SJSA1 (cell line): ENCODE measurements around the gene RASEF. TPM values are rescaled to one million over a fixed set of nuclear protein-coding genes. Genes with fewer than 3 reads are reported as not detected.
"Not testable (repeated sequence)": the region's sequence is repeated elsewhere in the genome, so short reads cannot be mapped to it uniquely, and the experiment has no call there.

ENCODE experiments used
- DNase-seq, 2 experiments: peaks; one replicate each; pipeline ENCODE4 v3.0.0-alpha.2; 2015 to 2020; ENCODE audit warnings: low spot score in 2 of 2, low read depth in 1 of 2
- H3K27ac ChIP-seq: fragments of 250-450 bp; sonication (Bioruptor Pico); 2 replicates; pipeline ENCODE4 v1.5.1; 2020; ENCODE audit warnings: mild to moderate bottlenecking, moderate library complexity
- H3K27me3 ChIP-seq: fragments of 250-450 bp; sonication (Bioruptor Pico); replicated peaks from 2 replicates; pipeline ENCODE4 v1.5.1; 2020; ENCODE audit warnings: mild to moderate bottlenecking, moderate library complexity
- H3K36me3 ChIP-seq: fragments of 250-450 bp; sonication (Bioruptor Pico); 2 replicates; pipeline ENCODE4 v1.5.1; 2020; ENCODE audit warnings: mild to moderate bottlenecking
- H3K4me1 ChIP-seq: fragments of 250-450 bp; sonication (Bioruptor Pico); replicated peaks from 2 replicates; pipeline ENCODE4 v1.6.1; 2021; ENCODE audit warnings: mild to moderate bottlenecking
- H3K4me3 ChIP-seq: fragments of 250-450 bp; sonication (Bioruptor Pico); 2 replicates; pipeline ENCODE4 v1.5.1; 2020; ENCODE audit warnings: mild to moderate bottlenecking
- H3K9me3 ChIP-seq: fragments of 250-450 bp; sonication (Bioruptor Pico); replicated peaks from 2 replicates; pipeline ENCODE4 v1.5.1; 2020; ENCODE audit warnings: mild to moderate bottlenecking
- total RNA-seq: library from RNA; depleted of rRNA; stranded (reverse); fragments of >200 nt; shearing (Covaris generic); gene quantifications from 2 replicates; pipeline ENCODE4 v1.2.3, GENCODE V29; 2014

Gene RASEF
- total RNA-seq, 1 experiment from 2014 or later: 0.16 TPM

DNA sequence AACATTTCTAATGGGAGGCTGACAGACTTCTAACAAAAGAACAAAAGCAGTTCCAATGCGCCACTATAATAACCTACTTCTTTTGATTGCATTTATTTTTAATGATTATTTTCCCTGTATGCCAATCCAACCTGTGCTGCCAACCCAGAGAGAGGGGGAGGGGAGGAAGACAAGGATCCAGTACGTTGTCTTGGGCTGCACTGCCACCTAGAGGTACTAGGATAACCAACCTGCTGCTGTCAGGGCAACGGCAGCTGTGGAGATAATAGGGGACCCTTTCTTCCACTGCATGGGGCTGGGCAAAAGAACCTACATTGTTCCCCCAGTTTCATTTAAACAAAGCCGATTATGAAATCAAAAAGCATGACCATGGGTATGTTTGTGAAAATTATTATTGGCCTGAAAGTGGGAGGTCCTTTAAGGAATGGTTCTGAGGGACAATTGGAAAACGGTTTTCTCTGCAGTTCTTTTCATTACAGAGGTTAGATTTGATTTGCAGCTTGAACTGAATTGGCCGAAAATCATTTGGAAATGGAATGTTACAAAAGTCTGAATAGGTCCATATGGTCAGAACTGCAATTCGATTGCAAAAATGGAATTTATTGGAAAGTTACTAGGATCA is 101.3 kb downstream of the RASEF start:
- no peaks in the 10 kb centered on the region for H3K4me1 ChIP-seq
- H3K9me3 ChIP-seq: no peaks in the 10 kb centered on the region
- H3K27me3 ChIP-seq: no peaks in the 10 kb centered on the region
- no peak overlapping the region for H3K27ac ChIP-seq
- no peak overlapping the region for H3K4me3 ChIP-seq
- no peaks in the 10 kb centered on the region for H3K36me3 ChIP-seq
- peak; percentile 61 to 68 for DNase-seq

- H3K9me3 ChIP-seq: no peaks in the 10 kb centered on the region
- H3K4me1 ChIP-seq: no peaks in the 10 kb centered on the region
- H3K27ac ChIP-seq: no peak overlapping the region
- no peaks in the 10 kb centered on the region for H3K36me3 ChIP-seq
- H3K4me3 ChIP-seq: no peak overlapping the region
- no peak for DNase-seq
- no peaks in the 10 kb centered on the region for H3K27me3 ChIP-seq
Observed at GRCh38 chr9:82957529-82958379, 105.2 kb downstream of the RASEF start.

- DNase-seq: no peak
Observed at GRCh38 chr9:82949203-82949602, 113.7 kb downstream of the RASEF start.

DNA sequence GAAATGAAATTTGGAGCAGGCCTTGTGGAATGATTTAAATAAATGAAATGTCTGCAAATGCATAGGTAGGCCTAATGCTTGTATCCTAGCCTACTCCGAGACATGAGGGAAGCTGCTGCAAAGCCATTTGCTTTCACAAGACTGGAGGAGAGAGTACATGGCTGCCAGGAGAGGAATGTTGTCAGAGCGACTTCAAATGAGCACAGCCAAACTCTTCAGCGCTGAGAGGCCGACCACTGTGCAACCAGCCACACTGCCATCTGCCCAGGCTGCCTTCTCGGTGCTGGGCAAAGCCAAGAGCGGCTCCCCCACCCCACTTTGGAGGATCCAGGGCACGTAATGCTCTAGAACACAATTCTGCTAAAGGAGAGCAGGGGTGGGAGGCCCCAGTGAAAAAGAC is 122.6 kb downstream of the RASEF start:
- H3K4me1 ChIP-seq: peaks cover 7% of the 10 kb centered on the region
- no peak for DNase-seq
- H3K9me3 ChIP-seq: no peaks in the 10 kb centered on the region
- H3K27ac ChIP-seq: no peak overlapping the region
- no peak overlapping the region for H3K4me3 ChIP-seq
- H3K27me3 ChIP-seq: no peaks in the 10 kb centered on the region
- no peaks in the 10 kb centered on the region for H3K36me3 ChIP-seq

More at GRCh38 chr9:82949203-82949602, 113.7 kb downstream of the RASEF start:
- Histone ChIP-seq H3K27me3 (no peaks in the 10 kb centered on the region), H3K9me3 (no peaks in the 10 kb centered on the region), H3K4me1 (no peaks in the 10 kb centered on the region), H3K4me3 (no peak overlapping the region), H3K36me3 (no peaks in the 10 kb centered on the region), H3K27ac (no peak overlapping the region)

DNA sequence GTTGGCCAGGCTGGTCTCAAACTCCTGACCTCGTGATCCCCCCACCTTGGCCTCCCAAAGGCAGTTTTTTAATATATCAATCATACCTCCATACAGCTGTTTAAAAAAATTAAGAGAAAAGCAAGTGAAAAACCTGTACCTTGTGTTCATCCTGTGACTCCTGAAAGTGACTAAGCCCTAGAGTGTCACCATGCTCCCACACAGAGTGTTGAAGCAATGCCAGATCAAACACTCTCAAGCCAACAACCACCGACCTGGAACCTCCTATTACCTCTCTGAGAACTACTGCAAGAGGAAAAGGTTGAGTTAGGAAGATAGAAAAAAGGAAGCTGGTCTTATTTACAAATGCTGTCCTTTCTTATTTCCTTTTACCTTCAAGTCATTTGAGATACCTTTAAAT is 123.5 kb downstream of the RASEF start:
- H3K27ac ChIP-seq: no peak overlapping the region
- no peaks in the 10 kb centered on the region for H3K27me3 ChIP-seq
- H3K4me3 ChIP-seq: no peak overlapping the region
- DNase-seq: no peak
- peaks cover 15% of the 10 kb centered on the region for H3K4me1 ChIP-seq
- no peaks in the 10 kb centered on the region for H3K9me3 ChIP-seq
- no peaks in the 10 kb centered on the region for H3K36me3 ChIP-seq

GRCh38 chr9:82938426-82939218 is 124.3 kb downstream of the RASEF start:
- Histone ChIP-seq H3K4me1 (peaks cover 17% of the 10 kb centered on the region), H3K36me3 (no peaks in the 10 kb centered on the region), H3K27me3 (no peaks in the 10 kb centered on the region), H3K4me3 (no peak overlapping the region), H3K9me3 (no peaks in the 10 kb centered on the region), H3K27ac (no peak overlapping the region)
- DNase-seq: no peak

- not testable (repeated sequence) for DNase-seq
Observed at GRCh38 chr9:82936561-82936960, 126.4 kb downstream of the RASEF start.

GRCh38 chr9:82934949-82935348 is 128.0 kb downstream of the RASEF start:
- Histone ChIP-seq H3K4me3 (no peak overlapping the region), H3K27ac (peak overlapping the region; percentile 67), H3K4me1 (peaks cover 17% of the 10 kb centered on the region), H3K9me3 (no peaks in the 10 kb centered on the region), H3K27me3 (no peaks in the 10 kb centered on the region), H3K36me3 (no peaks in the 10 kb centered on the region)
- peak; percentile 78 for DNase-seq

More at GRCh38 chr9:82936561-82936960, 126.4 kb downstream of the RASEF start:
- not testable (repeated sequence) for H3K9me3 ChIP-seq, H3K27ac ChIP-seq, H3K36me3 ChIP-seq, H3K27me3 ChIP-seq, H3K4me3 ChIP-seq
- peaks cover 17% of the 10 kb centered on the region for H3K4me1 ChIP-seq

GRCh38 chr9:82934025-82934424 is 128.9 kb downstream of the RASEF start:
- DNase-seq, H3K9me3 ChIP-seq, H3K27me3 ChIP-seq, H3K36me3 ChIP-seq, H3K4me3 ChIP-seq: not testable (repeated sequence)
- Histone ChIP-seq H3K27ac (peak overlapping the region; percentile 67; the same call in 1 of the 2 replicates), H3K4me1 (peaks cover 17% of the 10 kb centered on the region)

GRCh38 chr9:82930116-82930515 is 132.8 kb downstream of the RASEF start:
- Histone ChIP-seq H3K4me3 (no peak overlapping the region), H3K27ac (no peak overlapping the region), H3K9me3 (no peaks in the 10 kb centered on the region), H3K36me3 (no peaks in the 10 kb centered on the region), H3K27me3 (no peaks in the 10 kb centered on the region), H3K4me1 (peaks cover 7% of the 10 kb centered on the region)
- DNase-seq: no peak
